GM19238 (cell line): Measurements from ENCODE around the gene GLG1.
"Not testable (repeated sequence)": the region's sequence is repeated elsewhere in the genome, so short reads cannot be mapped to it uniquely, and the experiment has no call there.

Source experiments
- DNase-seq: peaks from one replicate; pipeline ENCODE4 v3.0.0; 2011; ENCODE audit warnings: low spot score; ENCODE audit not compliant: insufficient read length

The GLG1 gene

GRCh38 chr16:74410057-74410957 is 196.6 kb downstream of the GLG1 start:
- DNase-seq = not testable (repeated sequence)

GRCh38 chr16:74409185-74409981 is 197.5 kb downstream of the GLG1 start:
- not testable (repeated sequence) for DNase-seq

- DNase-seq = not testable (repeated sequence)
These were observed 199.6 kb downstream of the GLG1 start for GRCh38 chr16:74407362-74407705.

GRCh38 chr16:74406600-74407361 is 200.1 kb downstream of the GLG1 start:
- DNase-seq = not testable (repeated sequence)

- not testable (repeated sequence) for DNase-seq
These were observed 202.6 kb downstream of the GLG1 start for GRCh38 chr16:74404148-74404933.

- DNase-seq = not testable (repeated sequence)
These were observed 206.7 kb downstream of the GLG1 start for GRCh38 chr16:74400238-74400637.

- DNase-seq = not testable (repeated sequence)
These were observed 208.6 kb downstream of the GLG1 start for GRCh38 chr16:74398212-74398895.
